GM23248 (cell line): ENCODE results near the gene STX10. TPM values are rescaled to one million over a fixed set of nuclear protein-coding genes. Genes with fewer than 3 reads are reported as not detected.

Experiments
- DNase-seq: peaks from one replicate; pipeline ENCODE4 v3.0.0-alpha.2; 2015
- H2AFZ ChIP-seq: fragments of 200-600 bp; sonication (generic); 2 replicates; pipeline ENCODE4 v1.6.1; 2016; ENCODE audit warnings: antibody characterized with exemption
- H3F3A ChIP-seq: fragments of 200-600 bp; sonication (generic); 2 replicates; pipeline ENCODE4 v1.6.1; 2016; ENCODE audit warnings: mild to moderate bottlenecking, antibody characterized with exemption, mixed run types; ENCODE audit not compliant: insufficient read depth
- H3K27ac ChIP-seq: fragments of 200-600 bp; sonication (generic); 2 replicates; pipeline ENCODE4 v1.5.1; 2016; ENCODE audit warnings: mild to moderate bottlenecking
- H3K27me3 ChIP-seq: fragments of 200-600 bp; sonication (generic); replicated peaks from 2 replicates; pipeline ENCODE4 v1.6.1; 2016; ENCODE audit warnings: mild to moderate bottlenecking; ENCODE audit not compliant: insufficient read depth
- H3K36me3 ChIP-seq: fragments of 200-600 bp; sonication (generic); 2 replicates; pipeline ENCODE4 v1.6.1; 2016; ENCODE audit warnings: low read depth, mild to moderate bottlenecking
- H3K4me1 ChIP-seq: fragments of 200-600 bp; sonication (generic); 2 replicates; pipeline ENCODE4 v1.6.1; 2016; ENCODE audit warnings: mild to moderate bottlenecking; ENCODE audit not compliant: insufficient read depth
- H3K4me2 ChIP-seq: fragments of 200-600 bp; sonication (generic); one replicate; pipeline ENCODE4 v1.6.1; 2016; ENCODE audit warnings: mild to moderate bottlenecking; ENCODE audit not compliant: unreplicated experiment
- H3K4me3 ChIP-seq: fragments of 200-600 bp; sonication (generic); 2 replicates; pipeline ENCODE4 v1.5.1; 2016; ENCODE audit warnings: mild to moderate bottlenecking
- H3K79me2 ChIP-seq: fragments of 200-600 bp; sonication (generic); 2 replicates; pipeline ENCODE4 v1.6.1; 2016; ENCODE audit warnings: mild to moderate bottlenecking; ENCODE audit not compliant: insufficient read depth
- H3K9ac ChIP-seq: fragments of 200-600 bp; sonication (generic); 2 replicates; pipeline ENCODE4 v1.6.1; 2016; ENCODE audit warnings: mild to moderate bottlenecking
- H3K9me2 ChIP-seq: fragments of 200-600 bp; sonication (generic); 2 replicates; pipeline ENCODE4 v1.6.1; 2016; ENCODE audit warnings: mixed run types, mild to moderate bottlenecking, moderate library complexity; ENCODE audit not compliant: insufficient read depth
- H3K9me3 ChIP-seq: fragments of 200-600 bp; sonication (generic); one replicate; pipeline ENCODE4 v1.6.1; 2017; ENCODE audit warnings: low read depth
- H4K20me1 ChIP-seq: fragments of 200-600 bp; sonication (generic); 2 replicates; pipeline ENCODE4 v1.6.0; 2016; ENCODE audit not compliant: insufficient read depth
- EZH2 ChIP-seq: fragments of 200-600 bp; sonication (generic); IDR thresholded peaks from 2 replicates; pipeline ENCODE4 v1.6.1; 2018; ENCODE audit warnings: antibody characterized with exemption, mild to moderate bottlenecking; ENCODE audit not compliant: insufficient read depth, poor library complexity, severe bottlenecking
- EZH2phosphoT487 ChIP-seq: fragments of 200-600 bp; sonication (generic); IDR thresholded peaks from 2 replicates; pipeline ENCODE4 v1.6.1; 2018; ENCODE audit warnings: antibody characterized with exemption, moderate library complexity, mild to moderate bottlenecking, low read depth; ENCODE audit not compliant: insufficient read depth
- WGBS, 2 experiments: methylation state at CpG; one replicate each; pipeline ENCODE4 v1.1.6; 2015 to 2017; ENCODE audit warnings: low lambda C conversion rate in 2 of 2, low coverage in 1 of 2; ENCODE audit errors: missing lambda C conversion rate in 2 of 2; 5-methylcytosine and 5-hydroxymethylcytosine counted together
- in situ Hi-C: fragments of 300-500 bp; cut with MboI; formaldehyde crosslinking; loops from 2 replicates; pipeline ENCODE4 v1.15.0; 2020
- polyA plus RNA-seq: library from polyadenylated mRNA; unstranded; fragments of >200 nt; fragmentation: Nextera tagmentation; extraction: Ambion mirVana; gene quantifications from 2 replicates; pipeline ENCODE4 v1.2.1, GENCODE V29; 2016
- total RNA-seq: library from RNA; depleted of rRNA; stranded (reverse); fragments of >200 nt; shearing (Covaris generic); gene quantifications from 2 replicates; pipeline ENCODE4 v1.2.3, GENCODE V29; 2014

Gene STX10
- total and polyA plus RNA-seq, 2 experiments from 2014 or later, result 62.4 to 80.5 TPM

DNA sequence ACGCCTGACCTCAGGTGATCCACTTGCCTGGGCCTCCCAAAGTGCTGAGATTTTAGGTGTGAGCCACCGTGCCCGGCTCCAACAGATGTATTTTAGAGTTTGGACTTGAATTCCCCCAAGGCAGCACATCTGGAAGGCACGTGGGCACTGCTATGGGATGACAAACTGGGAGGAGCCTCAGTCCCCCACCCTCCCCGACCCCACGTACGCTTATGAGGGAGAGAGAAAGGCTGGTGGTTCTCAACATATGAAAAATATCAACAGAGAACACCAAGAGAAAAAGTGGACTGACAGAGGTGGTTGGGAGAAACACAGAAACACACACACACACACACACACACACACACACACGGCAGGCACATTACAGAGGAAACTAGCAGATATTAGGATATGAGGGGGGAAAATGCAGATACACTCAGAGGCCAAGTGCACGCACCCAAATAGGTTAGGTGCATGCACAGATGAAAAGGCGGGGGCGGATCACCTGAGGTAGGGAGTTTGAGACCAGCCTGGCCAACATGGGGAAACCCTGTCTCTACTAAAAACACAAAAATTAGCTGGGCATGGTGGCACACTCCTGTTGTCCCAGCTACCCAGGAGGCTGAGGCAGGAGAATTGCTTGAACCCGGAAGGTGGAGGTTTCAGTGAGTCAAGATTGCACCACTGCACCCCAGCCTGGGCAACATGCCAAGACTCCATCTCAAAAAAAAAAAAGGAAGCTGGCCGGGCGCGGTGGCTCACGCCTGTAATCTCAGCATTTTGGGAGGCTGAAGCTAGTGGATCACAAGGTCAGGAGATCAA lies 3.2 kb downstream of the STX10 start:
- H2AFZ ChIP-seq, result no peak overlapping the region

GRCh38 chr19:13139633-13140311 lies 10.4 kb downstream of the STX10 start:
- no peak overlapping the region for H2AFZ ChIP-seq
- peaks cover 23% of the 10 kb centered on the region for H3F3A ChIP-seq
- H3K9me2 ChIP-seq, result no peaks in the 10 kb centered on the region
- H3K9ac ChIP-seq, result 0 out of 2 replicates have a peak overlapping the region, but pooled peaks have one; percentile 10
- DNase-seq, result no peak
- H3K36me3 ChIP-seq, result peaks cover 23% of the 10 kb centered on the region; the same call in 1 of the 2 replicates
- peaks cover 49% of the 10 kb centered on the region for H3K79me2 ChIP-seq
- TF ChIP-seq EZH2 (no peak), EZH2phosphoT487 (no peak)
- WGBS, 2 experiments, result 77 to 83% methylated on average over 8 to 11 of the region's 11 CpGs
- H3K9me3 ChIP-seq, result no peaks in the 10 kb centered on the region
- H3K27me3 ChIP-seq, result no peaks in the 10 kb centered on the region
- no peak overlapping the region for H3K4me3 ChIP-seq
- no peak overlapping the region for H3K27ac ChIP-seq
- H3K4me2 ChIP-seq, result no peak overlapping the region
- H4K20me1 ChIP-seq, result no peaks in the 10 kb centered on the region
- in situ Hi-C loops, result no loop called here
- peaks cover 12% of the 10 kb centered on the region for H3K4me1 ChIP-seq

More for the DNA sequence above, 3.2 kb downstream of the STX10 start:
- DNase-seq, result peak; percentile 59
- no peak overlapping the region for H3K9ac ChIP-seq
- peak overlapping the region; percentile 28; the same call in 1 of the 2 replicates for H3K27ac ChIP-seq
- H3K79me2 ChIP-seq, result peaks cover 46% of the 10 kb centered on the region
- peaks cover 26% of the 10 kb centered on the region for H3K4me1 ChIP-seq
- no peaks in the 10 kb centered on the region for H3K9me3 ChIP-seq
- no peaks in the 10 kb centered on the region for H3K9me2 ChIP-seq
- no peaks in the 10 kb centered on the region for H3K27me3 ChIP-seq
- H3F3A ChIP-seq, result peaks cover 32% of the 10 kb centered on the region
- peaks cover 6% of the 10 kb centered on the region; the same call in 1 of the 2 replicates for H3K36me3 ChIP-seq
- TF ChIP-seq EZH2phosphoT487 (no peak), EZH2 (no peak)
- H4K20me1 ChIP-seq, result no peaks in the 10 kb centered on the region
- in situ Hi-C loops, result no loop called here
- H3K4me2 ChIP-seq, result no peak overlapping the region
- WGBS, 2 experiments, result 26 to 31% methylated on average over 16 of the region's 16 CpGs
- no peak overlapping the region for H3K4me3 ChIP-seq

DNA sequence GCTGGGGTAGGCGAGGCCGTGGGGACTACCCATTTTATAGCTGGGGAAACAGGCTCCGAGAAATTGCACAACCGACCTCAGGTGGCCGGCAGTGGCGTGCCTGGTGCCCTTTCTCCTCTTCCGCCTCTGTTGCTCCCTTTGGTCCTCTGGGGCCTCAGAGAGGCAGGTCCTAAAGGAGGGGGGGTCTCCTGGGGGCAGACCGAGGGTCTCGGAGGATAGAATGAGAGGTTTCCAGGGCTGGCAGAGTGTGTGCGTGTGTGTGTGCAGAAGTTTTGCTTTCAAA lies 11.3 kb downstream of the STX10 start:
- Histone ChIP-seq H3K27ac (no peak overlapping the region), H2AFZ (no peak overlapping the region), H3K9me2 (no peaks in the 10 kb centered on the region), H4K20me1 (no peaks in the 10 kb centered on the region), H3K9me3 (no peaks in the 10 kb centered on the region), H3K79me2 (peaks cover 49% of the 10 kb centered on the region), H3K27me3 (no peaks in the 10 kb centered on the region), H3K36me3 (peaks cover 18% of the 10 kb centered on the region), H3K4me2 (no peak overlapping the region), H3K4me1 (peaks cover 20% of the 10 kb centered on the region), H3F3A (peaks cover 27% of the 10 kb centered on the region), H3K4me3 (no peak overlapping the region), H3K9ac (no peak overlapping the region)
- no peak for DNase-seq
- in situ Hi-C loops, result no loop called here
- no peak for TF ChIP-seq EZH2phosphoT487
- TF ChIP-seq EZH2, result no peak
- 85 to 87% methylated on average over 9 to 10 of the region's 10 CpGs for WGBS, 2 experiments

GRCh38 chr19:13138171-13138915 lies 11.8 kb downstream of the STX10 start:
- in situ Hi-C loops, result no loop called here
- H3K4me3 ChIP-seq, result no peak overlapping the region
- H3K9ac ChIP-seq, result no peak overlapping the region
- H4K20me1 ChIP-seq, result peaks cover 3% of the 10 kb centered on the region; the same call in 1 of the 2 replicates
- H3F3A ChIP-seq, result peaks cover 27% of the 10 kb centered on the region
- 91 to 92% methylated on average over 33 to 40 of the region's 40 CpGs for WGBS, 2 experiments
- no peaks in the 10 kb centered on the region for H3K27me3 ChIP-seq
- TF ChIP-seq EZH2 (no peak), EZH2phosphoT487 (no peak)
- H3K9me2 ChIP-seq, result no peaks in the 10 kb centered on the region
- no peak for DNase-seq
- H2AFZ ChIP-seq, result no peak overlapping the region
- H3K9me3 ChIP-seq, result no peaks in the 10 kb centered on the region
- peaks cover 53% of the 10 kb centered on the region for H3K79me2 ChIP-seq
- peaks cover 20% of the 10 kb centered on the region for H3K4me1 ChIP-seq
- H3K4me2 ChIP-seq, result no peak overlapping the region
- peaks cover 18% of the 10 kb centered on the region for H3K36me3 ChIP-seq
- no peak overlapping the region for H3K27ac ChIP-seq
